Right cardiac atrium (tissue), 5 donors: Measurements from ENCODE around the gene HCFC1. TPM values are rescaled to one million over a fixed set of nuclear protein-coding genes. Genes with fewer than 3 reads are reported as not detected.

Source experiments
- ATAC-seq, 2 donors: fragments of 200-7000 bp; cut with Tn5 transposase; one replicate each; pipeline versions ENCODE4 v1.8.0 to v1.9.1; 2020; ENCODE audit warnings: moderate library complexity in 2 of 2, mild to moderate bottlenecking in 1 of 2
- DNase-seq, 3 donors: peaks; one replicate each; pipeline ENCODE4 v3.0.0-alpha.2; 2020
- H3K27ac ChIP-seq: one replicate; pipeline ENCODE4 v1.5.1; 2013; ENCODE audit warnings: mild to moderate bottlenecking, low read length, control low read depth, moderate library complexity
- H3K27me3 ChIP-seq: one replicate; pipeline ENCODE4 v1.6.1; 2013; ENCODE audit not compliant: control insufficient read depth, insufficient read depth
- H3K4me1 ChIP-seq: one replicate; pipeline ENCODE4 v1.6.1; 2013; ENCODE audit warnings: low read length; ENCODE audit not compliant: control insufficient read depth, insufficient read depth
- H3K4me3 ChIP-seq: one replicate; pipeline ENCODE4 v1.5.1; 2013; ENCODE audit warnings: low read length, control low read depth
- H3K9me3 ChIP-seq: one replicate; pipeline ENCODE4 v1.6.1; 2013; ENCODE audit warnings: low read length; ENCODE audit not compliant: control insufficient read depth
- WGBS: extraction: QIAGEN DNeasy Blood & Tissue Kit; methylation state at CpG from one replicate; pipeline ENCODE4 v1.1.7; 2013; 5-methylcytosine and 5-hydroxymethylcytosine counted together
- intact Hi-C, 4 donors: fragments of 100-400 bp; cut with DNase I; formaldehyde crosslinking; loops; one replicate each; pipeline versions ENCODE4 v1.11.0 to v1.14.0; 2022 to 2023
- polyA plus RNA-seq: library from polyadenylated mRNA; stranded (reverse); fragments of 200-250 nt; gene quantifications from one replicate; pipeline ENCODE4 v1.2.3, GENCODE V29; 2013
- total RNA-seq, 4 donors: library from RNA; stranded (reverse); fragmentation: NEBNext Ultra II Directional; extraction: Animal tissue kit (Norgen Biotek cat#: 25700); gene quantifications; one replicate each; pipeline ENCODE4 v1.2.1, GENCODE V29; 2021
- donor health status: healthy with polysubstance abuse.
- donor health status: DM: no; HTN: yes; CAD: no.
- donor health status: DM: no; HTN: no; CAD: no.
- donor health status: DM: no; HTN: yes; CAD: no; lungs with severe emphysema.
- donor health status: DM: yes; HTN: yes; CAD: no.

HCFC1 gene
- total and polyA plus RNA-seq, 5 donors = 17.3 to 41.4 (median 32.1) TPM

GRCh38 chrX:153926858-153927671 lies 44.6 kb downstream of the HCFC1 start:
- Histone ChIP-seq H3K4me3 (peak overlapping the region; percentile 50), H3K4me1 (peaks cover 7% of the 10 kb centered on the region), H3K27me3 (no peaks in the 10 kb centered on the region), H3K27ac (peak overlapping the region; percentile 99), H3K9me3 (no peaks in the 10 kb centered on the region)
- intact Hi-C loops = loop anchor here in 1 of 4 donors (10.0 kb wide), 1 partner anchor 132 kb away; the partner anchor contains the start of genes IDH3G and SSR4
- ATAC-seq (peak; percentile 1 to 20), DNase-seq (peak; percentile 64 to 79 (median 76))
- WGBS = 8% methylated on average over 31 of the region's 31 CpGs

GRCh38 chrX:153926552-153926857 lies 45.1 kb downstream of the HCFC1 start:
- WGBS = 13% methylated on average over 4 of the region's 4 CpGs
- no peak for DNase-seq
- Histone ChIP-seq H3K4me1 (peaks cover 7% of the 10 kb centered on the region), H3K27me3 (no peaks in the 10 kb centered on the region), H3K9me3 (no peaks in the 10 kb centered on the region), H3K27ac (peak overlapping the region; percentile 99), H3K4me3 (no peak overlapping the region)
- ATAC-seq = no peak
- intact Hi-C loops = loop anchor here in 1 of 4 donors (10.0 kb wide), 1 partner anchor 132 kb away; the partner anchor contains the start of genes IDH3G and SSR4

- intact Hi-C loops = loop anchor here in 1 of 4 donors (10.0 kb wide), 1 partner anchor 131 kb away; the partner anchor contains the start of genes IDH3G and SSR4
- Histone ChIP-seq H3K4me1 (peaks cover 7% of the 10 kb centered on the region), H3K4me3 (peak within 1 kb of the TSS; percentile 5), H3K27ac (peak within 1 kb of the TSS; percentile 99), H3K9me3 (no peaks in the 10 kb centered on the region), H3K27me3 (no peaks in the 10 kb centered on the region)
- ATAC-seq = no peak
- 16% methylated on average over 53 of the region's 59 CpGs for WGBS
- peak in 2 of 3 donors; percentile 62 to 66 for DNase-seq
Measured at GRCh38 chrX:153925739-153926551, 45.7 kb downstream of the HCFC1 start, which contains the start of gene ARHGAP4. Gene ARHGAP4, minus strand, starts transcription at chrX:153926264. Its CDS starts 62 bp downstream, at chrX:153926202.

- WGBS = 84% methylated on average over 3 of the region's 4 CpGs
- Histone ChIP-seq H3K27ac (peak overlapping the region; percentile 1), H3K4me3 (no peak overlapping the region), H3K4me1 (peaks cover 7% of the 10 kb centered on the region), H3K9me3 (no peaks in the 10 kb centered on the region), H3K27me3 (no peaks in the 10 kb centered on the region)
- intact Hi-C loops = loop anchor here in 1 of 4 donors (10.0 kb wide), 1 partner anchor 131 kb away; the partner anchor contains the start of genes IDH3G and SSR4
- ATAC-seq = no peak
- no peak for DNase-seq
Measured at GRCh38 chrX:153925387-153925738, 46.3 kb downstream of the HCFC1 start.

DNA sequence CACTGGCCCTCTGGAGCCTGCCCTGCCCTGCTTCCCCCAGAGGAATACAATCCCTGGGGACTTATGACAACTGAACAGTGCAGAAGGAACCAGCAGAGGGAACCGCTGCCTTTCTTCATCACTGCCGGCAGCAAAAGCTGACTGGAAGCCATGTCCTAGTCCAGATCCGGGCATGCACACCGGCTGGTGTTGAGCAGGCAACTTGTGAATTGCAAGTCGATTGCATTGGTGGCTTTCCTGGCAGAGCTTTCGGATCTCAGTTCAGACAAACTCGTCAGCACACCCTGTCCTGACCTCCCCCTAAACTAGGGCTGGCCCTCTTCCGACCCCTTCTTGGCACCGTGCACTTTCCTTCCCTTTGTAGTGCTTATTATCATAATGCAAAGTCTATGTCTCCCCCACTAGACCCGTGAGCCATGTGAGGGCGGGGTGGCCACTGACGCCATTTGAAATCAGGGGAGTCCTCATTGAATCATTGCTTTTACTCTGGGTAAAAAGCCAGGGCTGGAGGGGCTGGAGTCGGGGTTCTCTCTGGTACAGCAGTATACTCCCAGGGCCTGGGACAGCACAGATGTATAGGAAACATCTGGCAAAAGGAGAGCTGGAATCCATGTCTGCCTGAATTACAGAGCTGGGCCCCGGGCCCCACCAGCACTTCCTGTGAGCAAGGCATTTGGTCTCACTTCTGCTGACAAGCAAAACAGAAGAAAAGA lies 47.3 kb downstream of the HCFC1 start:
- peaks cover 7% of the 10 kb centered on the region for H3K4me1 ChIP-seq
- H3K27ac ChIP-seq = peak overlapping the region; percentile 7
- no peak overlapping the region for H3K4me3 ChIP-seq
- DNase-seq (peak; percentile 60 to 72 (median 70)), ATAC-seq (peak in 1 of 2 donors; percentile 25)
- intact Hi-C loops = loop anchor here in 1 of 4 donors (10.0 kb wide), 1 partner anchor 130 kb away; the partner anchor contains the start of genes IDH3G and SSR4
- WGBS = 13% methylated on average over 14 of the region's 14 CpGs
- H3K27me3 ChIP-seq = no peaks in the 10 kb centered on the region
- H3K9me3 ChIP-seq = no peaks in the 10 kb centered on the region

DNA sequence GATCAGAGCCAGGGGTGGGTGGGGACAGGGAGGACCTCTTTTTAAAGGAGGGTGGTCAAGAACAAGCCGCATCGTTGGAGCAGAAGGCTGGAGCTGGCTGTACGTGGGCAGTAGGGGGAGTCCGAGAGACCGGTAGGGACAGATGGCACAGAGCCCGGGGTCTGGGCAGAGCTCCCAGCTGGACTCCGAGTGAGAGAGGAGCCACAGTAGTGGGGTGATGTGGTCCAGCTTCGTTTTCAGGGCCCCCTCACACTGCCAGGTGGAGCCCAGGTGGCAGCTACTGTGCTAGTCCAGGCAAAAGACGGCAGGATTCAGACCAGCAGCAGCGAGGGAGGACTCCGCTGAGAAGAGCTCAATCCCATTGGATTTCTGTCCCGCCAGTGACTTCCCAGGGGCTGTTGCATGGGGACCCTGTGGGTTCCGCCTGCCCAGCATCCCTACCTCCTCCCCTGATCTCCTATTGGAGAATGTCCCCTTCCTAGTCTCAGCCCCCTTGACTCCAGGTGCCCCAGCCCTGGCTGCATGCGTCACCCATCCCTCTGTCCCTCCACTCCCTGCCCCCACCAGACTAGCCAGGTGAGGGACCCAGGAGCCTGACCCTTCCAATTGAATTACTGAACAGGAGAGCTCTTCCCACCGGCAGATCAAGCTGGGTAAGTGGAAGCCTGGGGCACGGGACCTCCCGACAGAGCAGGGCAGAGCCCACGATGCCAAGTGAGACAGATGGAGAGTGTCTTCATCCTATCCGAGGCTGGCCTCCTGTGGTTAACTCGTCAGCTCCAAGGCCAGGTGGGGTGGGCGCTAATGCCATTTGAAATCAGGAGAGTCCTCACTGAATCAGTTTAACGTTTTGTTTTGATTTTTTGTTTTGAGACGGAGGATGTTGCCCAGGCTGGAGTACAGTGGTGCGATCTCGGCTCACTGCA lies 48.4 kb downstream of the HCFC1 start:
- peak; percentile 49 to 54 for ATAC-seq
- H3K27ac ChIP-seq = peak overlapping the region; percentile 6
- H3K9me3 ChIP-seq = no peaks in the 10 kb centered on the region
- DNase-seq = peak; percentile 83 to 94 (median 94)
- no peaks in the 10 kb centered on the region for H3K27me3 ChIP-seq
- peaks cover 7% of the 10 kb centered on the region for H3K4me1 ChIP-seq
- H3K4me3 ChIP-seq = no peak overlapping the region
- 47% methylated on average over 25 of the region's 25 CpGs for WGBS
- intact Hi-C loops = loop anchor here in 1 of 4 donors (10.0 kb wide), 1 partner anchor 128 kb away; the partner anchor contains the start of genes IDH3G and SSR4

- WGBS = 36% methylated on average over 40 of the region's 40 CpGs
- no peak overlapping the region for H3K27ac ChIP-seq
- H3K9me3 ChIP-seq = no peaks in the 10 kb centered on the region
- DNase-seq (peak in 2 of 3 donors; percentile 63 to 68), ATAC-seq (peak in 1 of 2 donors; percentile 8)
- H3K4me3 ChIP-seq = no peak overlapping the region
- peaks cover 4% of the 10 kb centered on the region for H3K4me1 ChIP-seq
- intact Hi-C loops = loop anchor here in 1 of 4 donors (10.0 kb wide), 1 partner anchor 127 kb away; the partner anchor contains the start of genes IDH3G and SSR4
- no peaks in the 10 kb centered on the region for H3K27me3 ChIP-seq
Measured at GRCh38 chrX:153921511-153922446, 49.8 kb downstream of the HCFC1 start.

DNA sequence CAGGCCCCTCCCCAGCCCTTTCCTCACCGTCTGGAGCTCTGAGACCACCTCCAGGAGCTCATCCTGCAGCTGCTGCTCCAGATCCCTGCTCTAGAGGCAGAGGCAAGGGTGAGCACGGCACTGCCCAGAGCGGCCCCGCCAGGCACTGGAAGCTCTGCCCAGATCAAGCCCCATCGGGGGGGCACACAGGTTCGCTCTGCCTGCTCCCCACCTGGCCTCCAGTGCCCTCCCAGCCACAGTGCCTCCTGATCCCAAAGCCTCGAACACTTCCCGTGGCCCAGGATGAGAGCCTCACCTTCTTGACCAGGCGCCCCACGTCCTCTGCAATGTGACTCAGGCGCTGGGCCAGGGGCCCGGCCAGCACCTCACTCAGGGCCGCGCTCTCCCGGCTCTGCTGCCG lies 50.5 kb downstream of the HCFC1 start:
- DNase-seq (peak in 1 of 3 donors; percentile 56), ATAC-seq (no peak)
- intact Hi-C loops = loop anchor here in 1 of 4 donors (10.0 kb wide), 1 partner anchor 126 kb away; the partner anchor contains the start of genes IDH3G and SSR4
- Histone ChIP-seq H3K27ac (no peak overlapping the region), H3K9me3 (no peaks in the 10 kb centered on the region), H3K4me3 (no peak overlapping the region), H3K4me1 (peaks cover 4% of the 10 kb centered on the region), H3K27me3 (no peaks in the 10 kb centered on the region)
- 62% methylated on average over 16 of the region's 16 CpGs for WGBS

- no peak for ATAC-seq
- no peak overlapping the region for H3K4me3 ChIP-seq
- H3K27ac ChIP-seq = no peak overlapping the region
- no peaks in the 10 kb centered on the region for H3K9me3 ChIP-seq
- H3K4me1 ChIP-seq = peaks cover 4% of the 10 kb centered on the region
- 95% methylated on average over 10 of the region's 14 CpGs for WGBS
- no peaks in the 10 kb centered on the region for H3K27me3 ChIP-seq
- peak in 1 of 3 donors; percentile 41 for DNase-seq
- intact Hi-C loops = loop anchor here in 1 of 4 donors (10.0 kb wide), 1 partner anchor 126 kb away; the partner anchor contains the start of genes IDH3G and SSR4
Measured at GRCh38 chrX:153920546-153920945, 51.1 kb downstream of the HCFC1 start.
